H9 (cell line): Measurements from ENCODE around the gene NSF. TPM values are rescaled to one million over a fixed set of nuclear protein-coding genes. Genes with fewer than 3 reads are reported as not detected.
A peak's percentile ranks its signal among the peaks of the same experiment; 100 is the strongest.

ENCODE experiments used
- DNase-seq: peaks from one replicate; pipeline ENCODE4 v3.0.0-alpha.2; 2017
- H2AFZ ChIP-seq: one replicate; pipeline ENCODE4 v1.6.1; 2013; ENCODE audit warnings: mild to moderate bottlenecking, low read length, control low read depth, moderate library complexity
- H2AK5ac ChIP-seq: 2 replicates; pipeline ENCODE4 v1.6.1; 2013; ENCODE audit warnings: low read length, control low read depth, mixed read lengths; ENCODE audit not compliant: insufficient read length
- H2BK120ac ChIP-seq: one replicate; pipeline ENCODE4 v1.6.1; 2013; ENCODE audit warnings: low read depth, mild to moderate bottlenecking, low read length, control low read depth, inconsistent platforms; ENCODE audit not compliant: poor library complexity, severe bottlenecking
- H2BK12ac ChIP-seq: 2 replicates; pipeline ENCODE4 v1.6.1; 2013; ENCODE audit warnings: low read length, control low read depth, mixed read lengths, low read depth; ENCODE audit not compliant: insufficient read length
- H2BK15ac ChIP-seq: 2 replicates; pipeline ENCODE4 v1.6.1; 2013; ENCODE audit warnings: low read depth, low read length, control low read depth
- H2BK20ac ChIP-seq: one replicate; pipeline ENCODE4 v1.6.1; 2013; ENCODE audit warnings: low read depth, mild to moderate bottlenecking, low read length, control low read depth, inconsistent platforms; ENCODE audit not compliant: poor library complexity, severe bottlenecking
- H2BK5ac ChIP-seq: 2 replicates; pipeline ENCODE4 v1.6.1; 2013; ENCODE audit warnings: low read length, control low read depth, mixed read lengths; ENCODE audit not compliant: insufficient read length
- H3K14ac ChIP-seq: 2 replicates; pipeline ENCODE4 v1.6.1; 2013; ENCODE audit warnings: low read length, control low read depth; ENCODE audit not compliant: insufficient read depth
- H3K18ac ChIP-seq: 2 replicates; pipeline ENCODE4 v1.6.1; 2013; ENCODE audit warnings: low read depth, mild to moderate bottlenecking, mixed read lengths, low read length, control low read depth; ENCODE audit not compliant: insufficient read length
- H3K23ac ChIP-seq: 2 replicates; pipeline ENCODE4 v1.6.1; 2013; ENCODE audit warnings: low read length, control low read depth, mixed read lengths, low read depth; ENCODE audit not compliant: insufficient read length
- H3K23me2 ChIP-seq: 2 replicates; pipeline ENCODE4 v1.6.1; 2013; ENCODE audit warnings: low read depth, mild to moderate bottlenecking, mixed read lengths, low read length, control low read depth; ENCODE audit not compliant: insufficient read length, poor library complexity, severe bottlenecking
- H3K27ac ChIP-seq: 2 replicates; pipeline ENCODE4 v1.5.1; 2013; ENCODE audit warnings: low read length, control low read depth, mixed read lengths, low read depth; ENCODE audit not compliant: insufficient read length
- H3K27me3 ChIP-seq: 2 replicates; pipeline ENCODE4 v1.6.1; 2013; ENCODE audit warnings: low read length, control low read depth, inconsistent platforms; ENCODE audit not compliant: insufficient read depth
- H3K4ac ChIP-seq: 2 replicates; pipeline ENCODE4 v1.6.1; 2013; ENCODE audit warnings: low read depth, mild to moderate bottlenecking, control low read depth, inconsistent platforms, low read length, moderate library complexity
- H3K4me1 ChIP-seq: 2 replicates; pipeline ENCODE4 v1.6.1; 2013; ENCODE audit warnings: low read length, control low read depth, inconsistent platforms; ENCODE audit not compliant: insufficient read depth
- H3K4me2 ChIP-seq: 2 replicates; pipeline ENCODE4 v1.6.1; 2013; ENCODE audit warnings: low read length, control low read depth, mixed read lengths; ENCODE audit not compliant: insufficient read length, insufficient read depth
- H3K56ac ChIP-seq: 2 replicates; pipeline ENCODE4 v1.6.1; 2013; ENCODE audit warnings: low read depth, mild to moderate bottlenecking, mixed read lengths, low read length, control low read depth; ENCODE audit not compliant: insufficient read length
- H3K79me1 ChIP-seq: 2 replicates; pipeline ENCODE4 v1.6.1; 2013; ENCODE audit warnings: low read depth, mild to moderate bottlenecking, moderate library complexity, low read length, control low read depth, inconsistent platforms; ENCODE audit not compliant: insufficient read depth, poor library complexity, severe bottlenecking
- H3K79me2 ChIP-seq: 2 replicates; pipeline ENCODE4 v1.6.1; 2013; ENCODE audit warnings: low read length, control low read depth, inconsistent platforms; ENCODE audit not compliant: insufficient read depth
- H3K9ac ChIP-seq: 2 replicates; pipeline ENCODE4 v1.6.1; 2013; ENCODE audit warnings: low read length, control low read depth, mixed read lengths; ENCODE audit not compliant: insufficient read length; ENCODE audit errors: extremely low read depth
- H3K9me3 ChIP-seq: one replicate; pipeline ENCODE4 v1.6.1; 2013; ENCODE audit warnings: low read depth, low read length, inconsistent platforms; ENCODE audit not compliant: control insufficient read depth
- H3T11ph ChIP-seq: one replicate; pipeline ENCODE4 v1.6.1; 2013; ENCODE audit warnings: mild to moderate bottlenecking, low read length, control low read depth, inconsistent platforms
- H4K20me1 ChIP-seq: one replicate; pipeline ENCODE4 v1.6.1; 2013; ENCODE audit not compliant: control insufficient read depth, insufficient read length, insufficient read depth
- H4K5ac ChIP-seq: 2 replicates; pipeline ENCODE4 v1.6.1; 2013; ENCODE audit warnings: low read depth, mild to moderate bottlenecking, mixed read lengths, low read length, control low read depth; ENCODE audit not compliant: insufficient read length
- H4K8ac ChIP-seq: replicated peaks from 2 replicates; pipeline ENCODE4 v1.6.1; 2013; ENCODE audit warnings: low read length, control low read depth, mixed read lengths, low read depth; ENCODE audit not compliant: insufficient read length
- H4K91ac ChIP-seq: 2 replicates; pipeline ENCODE4 v1.6.1; 2013; ENCODE audit warnings: low read depth, mild to moderate bottlenecking, moderate library complexity, mixed read lengths, low read length, control low read depth; ENCODE audit not compliant: insufficient read length
- H3K27ac Mint-ChIP-seq, 3 experiments: 2 replicates in 2 of 3; 3 replicates in 1 of 3; pipeline ENCODE4 v1.8.0; 2020 to 2021; ENCODE audit warnings: mixed read lengths in 3 of 3, mild to moderate bottlenecking in 1 of 3, moderate library complexity in 1 of 3
- H3K27me3 Mint-ChIP-seq: 2 replicates; pipeline ENCODE4 v1.8.0; 2021; ENCODE audit warnings: low read depth, mild to moderate bottlenecking, moderate library complexity, mixed read lengths
- H3K36me3 Mint-ChIP-seq, 3 experiments: 2 replicates in 2 of 3; 3 replicates in 1 of 3; pipeline ENCODE4 v1.8.0; 2020 to 2021; ENCODE audit warnings: low read depth in 3 of 3, mixed read lengths in 3 of 3; ENCODE audit not compliant: insufficient read depth in 1 of 3
- H3K4me1 Mint-ChIP-seq, 2 experiments: 2 replicates each; pipeline ENCODE4 v1.8.0; 2020; ENCODE audit warnings: mixed read lengths in 2 of 2
- H3K4me3 Mint-ChIP-seq, 2 experiments: 2 replicates in 1 of 2; 3 replicates in 1 of 2; pipeline ENCODE4 v1.8.0; 2020 to 2021; ENCODE audit warnings: mild to moderate bottlenecking in 2 of 2, mixed read lengths in 2 of 2, moderate library complexity in 1 of 2
- H3K9me3 Mint-ChIP-seq, 2 experiments: 2 replicates in 1 of 2; 3 replicates in 1 of 2; pipeline ENCODE4 v1.8.0; 2020; ENCODE audit warnings: mild to moderate bottlenecking in 2 of 2, mixed read lengths in 2 of 2, moderate library complexity in 1 of 2
- WGBS: extraction: QIAGEN DNeasy Blood & Tissue Kit; methylation state at CpG from one replicate; pipeline ENCODE4 v1.1.7; 2013; ENCODE audit warnings: missing lambda C conversion rate, low lambda C conversion rate, mixed read lengths; ENCODE audit not compliant: insufficient read length; ENCODE audit errors: extremely low coverage; 5-methylcytosine and 5-hydroxymethylcytosine counted together
- total RNA-seq: library from RNA; stranded (reverse); gene quantifications from 2 replicates; pipeline ENCODE4 v1.2.1, GENCODE V29; 2021
- TF ChIP-seq, protein P1 (sequence below): fragments of 200-600 bp; sonication (generic); conservative IDR thresholded peaks from 3 replicates; pipeline ENCODE4 v1.8.0; 2021; ENCODE audit warnings: antibody characterized with exemption, mild to moderate bottlenecking

Gene NSF
- total RNA-seq, 1 experiment from 2014 or later, result 36.4 TPM

DNA sequence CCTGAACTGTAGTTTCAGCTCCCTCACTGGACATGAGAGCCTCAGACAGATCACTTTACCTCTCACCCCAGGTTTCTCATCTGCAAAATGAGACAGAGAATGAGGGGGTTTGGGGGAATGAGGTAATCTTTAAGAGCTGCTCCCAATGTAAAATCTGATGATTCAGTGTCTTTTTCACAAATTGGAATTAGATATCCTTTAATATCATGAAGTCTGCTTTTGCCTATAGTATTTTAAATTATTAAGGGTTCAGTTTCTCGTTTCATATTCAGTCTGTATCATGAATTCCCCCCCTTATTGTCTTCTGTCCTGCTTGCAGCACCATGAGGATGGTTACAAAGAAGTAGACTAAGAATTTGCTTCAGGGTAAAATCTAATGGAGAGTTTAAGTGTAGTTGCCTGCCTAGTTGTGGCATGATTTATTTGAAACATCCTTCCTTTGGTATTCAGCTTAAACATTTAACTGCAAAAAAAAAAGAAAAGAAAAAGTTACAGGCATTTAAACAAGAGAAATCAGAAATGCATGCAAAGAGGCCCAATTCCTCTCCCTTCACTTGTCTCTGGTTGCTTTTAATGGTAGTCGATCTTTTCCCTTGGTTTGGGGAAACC is 150.8 kb downstream of the NSF start:
- DNase-seq, result no peak
- H3K27me3 Mint-ChIP-seq, result no peaks in the 10 kb centered on the region

More for the DNA sequence above, 150.8 kb downstream of the NSF start:
- Histone ChIP-seq H3K18ac (no peak overlapping the region), H2BK12ac (no peak overlapping the region), H3K4me1 (no peaks in the 10 kb centered on the region), H2AK5ac (no peak overlapping the region), H3K27ac (no peak overlapping the region), H3K27me3 (no peaks in the 10 kb centered on the region), H4K5ac (no peak overlapping the region), H3K4ac (no peak overlapping the region), H3K14ac (no peak overlapping the region), H4K91ac (no peak overlapping the region), H3T11ph (no peak overlapping the region), H2BK20ac (no peak overlapping the region), H3K56ac (no peak overlapping the region), H3K4me2 (no peak overlapping the region), H2BK5ac (no peak overlapping the region), H2BK120ac (no peak overlapping the region), H3K79me1 (no peaks in the 10 kb centered on the region), H3K23me2 (no peaks in the 10 kb centered on the region), H3K9ac (no peak overlapping the region), H4K8ac (no peak overlapping the region), H3K23ac (no peak overlapping the region), H2BK15ac (no peak overlapping the region), H4K20me1 (no peaks in the 10 kb centered on the region), H2AFZ (no peak overlapping the region), H3K9me3 (no peaks in the 10 kb centered on the region), H3K79me2 (no peaks in the 10 kb centered on the region)
- H3K27ac Mint-ChIP-seq, result 0 out of 7 replicates have a peak overlapping the region, but pooled peaks of 2 of the 3 experiments have one; percentile 60 to 62
- WGBS, result no CpG with 5 or more reads among the region's 2 CpGs
- no peak overlapping the region for H3K4me3 Mint-ChIP-seq
- H3K9me3 Mint-ChIP-seq, result no peaks in the 10 kb centered on the region
- H3K36me3 Mint-ChIP-seq, result peaks cover 0 to 2% (median 0%) of the 10 kb centered on the region in 3 experiments; a peak in 3 of 7 replicates
- H3K4me1 Mint-ChIP-seq, result peaks cover 27 to 31% of the 10 kb centered on the region in 2 experiments
- TF ChIP-seq, protein P1, sequence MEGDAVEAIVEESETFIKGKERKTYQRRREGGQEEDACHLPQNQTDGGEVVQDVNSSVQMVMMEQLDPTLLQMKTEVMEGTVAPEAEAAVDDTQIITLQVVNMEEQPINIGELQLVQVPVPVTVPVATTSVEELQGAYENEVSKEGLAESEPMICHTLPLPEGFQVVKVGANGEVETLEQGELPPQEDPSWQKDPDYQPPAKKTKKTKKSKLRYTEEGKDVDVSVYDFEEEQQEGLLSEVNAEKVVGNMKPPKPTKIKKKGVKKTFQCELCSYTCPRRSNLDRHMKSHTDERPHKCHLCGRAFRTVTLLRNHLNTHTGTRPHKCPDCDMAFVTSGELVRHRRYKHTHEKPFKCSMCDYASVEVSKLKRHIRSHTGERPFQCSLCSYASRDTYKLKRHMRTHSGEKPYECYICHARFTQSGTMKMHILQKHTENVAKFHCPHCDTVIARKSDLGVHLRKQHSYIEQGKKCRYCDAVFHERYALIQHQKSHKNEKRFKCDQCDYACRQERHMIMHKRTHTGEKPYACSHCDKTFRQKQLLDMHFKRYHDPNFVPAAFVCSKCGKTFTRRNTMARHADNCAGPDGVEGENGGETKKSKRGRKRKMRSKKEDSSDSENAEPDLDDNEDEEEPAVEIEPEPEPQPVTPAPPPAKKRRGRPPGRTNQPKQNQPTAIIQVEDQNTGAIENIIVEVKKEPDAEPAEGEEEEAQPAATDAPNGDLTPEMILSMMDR, result no peak
